ENCODE results near the gene CTNND1. TPM values are rescaled to one million over a fixed set of nuclear protein-coding genes. Genes with fewer than 3 reads are reported as not detected.

CTNND1 gene
- total and polyA plus RNA-seq, 9 of the 15 experiments (the other 6 are each of a cell fraction or from before 2014, with no cell fraction given): 11.1 to 74.0 (median 43.3) TPM

- TF ChIP-seq THAP12 (CRISPR knock-in tag; IDR thresholded peaks at IDR 0.05) (no peak), ARID4B (CRISPR knock-in tag; IDR thresholded peaks at IDR 0.05) (no peak), TAF7 (tag; IDR thresholded peaks at IDR 0.05) (no peak), ZNF41 (CRISPR knock-in tag; conservative IDR thresholded peaks at IDR 0.05) (no peak), USF2 (CRISPR knock-in tag; IDR thresholded peaks at IDR 0.05) (no peak), SMC3 (conservative IDR thresholded peaks at IDR 0.05; ENCODE audit: insufficient read depth, low read depth, low read length) (no peak), NFE2 (IDR thresholded peaks at IDR 0.05; ENCODE audit: low read depth) (no peak), SMAD4 (CRISPR knock-in tag; conservative IDR thresholded peaks at IDR 0.05) (0 out of 2 replicates have a peak, but pooled peaks have one; percentile 41), SMARCB1 (IDR thresholded peaks at IDR 0.05; ENCODE audit: insufficient read length, low read depth) (no peak), MTF1 (CRISPR knock-in tag; IDR thresholded peaks at IDR 0.05; ENCODE audit: borderline replicate concordance) (no peak), ETS1 (conservative IDR thresholded peaks at IDR 0.05; ENCODE audit: control insufficient read depth, low read depth, low read length) (no peak), ZBTB26 (CRISPR knock-in tag; IDR thresholded peaks at IDR 0.05) (no peak), SETDB1 (IDR thresholded peaks at IDR 0.05; ENCODE audit: low read length) (no peak), ZNF224 (CRISPR knock-in tag; IDR thresholded peaks at IDR 0.05) (no peak), NKRF (IDR thresholded peaks at IDR 0.05; ENCODE audit: borderline replicate concordance) (no peak), CC2D1A (IDR thresholded peaks at IDR 0.05) (no peak), XRCC5 (IDR thresholded peaks at IDR 0.05; ENCODE audit: low read depth, low read length) (no peak)
These were observed 3.4 kb downstream of the CTNND1 start (continued) for GRCh38 chr11:57764972-57765371.

Data from K562 (cell line).